Urinary bladder (tissue), 4 donors: ENCODE measurements around the gene KDELR3. TPM values are rescaled to one million over a fixed set of nuclear protein-coding genes. Genes with fewer than 3 reads are reported as not detected.
A peak's percentile ranks its signal among the peaks of the same experiment; 100 is the strongest.

Experiments
- DNase-seq: peaks from one replicate; pipeline ENCODE4 v3.0.0-alpha.2; 2015; ENCODE audit errors: extremely low spot score
- H3K27ac ChIP-seq: one replicate; pipeline ENCODE4 v1.5.1; 2013; ENCODE audit warnings: low read depth, mild to moderate bottlenecking, moderate library complexity
- H3K36me3 ChIP-seq: one replicate; pipeline ENCODE4 v1.6.1; 2013; ENCODE audit warnings: mild to moderate bottlenecking, moderate library complexity; ENCODE audit not compliant: insufficient read depth
- H3K4me1 ChIP-seq: one replicate; pipeline ENCODE4 v1.6.1; 2013; ENCODE audit warnings: mild to moderate bottlenecking, moderate library complexity; ENCODE audit not compliant: insufficient read depth
- H3K4me3 ChIP-seq: one replicate; pipeline ENCODE4 v1.5.1; 2013; ENCODE audit warnings: low read depth, low read length
- WGBS: extraction: QIAGEN DNeasy Blood & Tissue Kit; methylation state at CpG from one replicate; pipeline ENCODE4 v1.1.7; 2013; 5-methylcytosine and 5-hydroxymethylcytosine counted together
- polyA plus RNA-seq: library from polyadenylated mRNA; stranded (reverse); fragments of 200-250 nt; gene quantifications from one replicate; pipeline ENCODE4 v1.2.3, GENCODE V29; 2013
- total RNA-seq: library from RNA; depleted of rRNA; stranded (reverse); fragments of >200 nt; gene quantifications from one replicate; pipeline ENCODE4 v1.2.3, GENCODE V29; 2014
- donor health status: healthy with polysubstance abuse.
- donor health status: healthy.

KDELR3 gene
- total and polyA plus RNA-seq, 2 donors: 4.7 to 75.7 TPM

GRCh38 chr22:38489561-38490145 lies 21.8 kb downstream of the KDELR3 start:
- no peak for DNase-seq
- Histone ChIP-seq H3K4me1 (no peaks in the 10 kb centered on the region), H3K4me3 (no peak overlapping the region), H3K27ac (no peak overlapping the region), H3K36me3 (peaks cover 21% of the 10 kb centered on the region)
- 72% methylated on average over 7 of the region's 7 CpGs for WGBS

GRCh38 chr22:38490475-38490874 lies 22.6 kb downstream of the KDELR3 start:
- H3K4me3 ChIP-seq: no peak overlapping the region
- H3K36me3 ChIP-seq: peaks cover 21% of the 10 kb centered on the region
- no peaks in the 10 kb centered on the region for H3K4me1 ChIP-seq
- 56% methylated on average over 2 of the region's 2 CpGs for WGBS
- DNase-seq: no peak
- no peak overlapping the region for H3K27ac ChIP-seq

- Histone ChIP-seq H3K4me1 (no peaks in the 10 kb centered on the region), H3K4me3 (no peak overlapping the region), H3K27ac (no peak overlapping the region), H3K36me3 (peaks cover 21% of the 10 kb centered on the region)
- WGBS: 24% methylated on average over 1 of the region's 1 CpG
- DNase-seq: no peak
Observed at GRCh38 chr22:38490915-38491314, 23.0 kb downstream of the KDELR3 start.

- Histone ChIP-seq H3K36me3 (peaks cover 24% of the 10 kb centered on the region), H3K4me1 (no peaks in the 10 kb centered on the region), H3K4me3 (no peak overlapping the region), H3K27ac (no peak overlapping the region)
- 52% methylated on average over 5 of the region's 5 CpGs for WGBS
- no peak for DNase-seq
Observed at GRCh38 chr22:38491707-38492348, 23.9 kb downstream of the KDELR3 start.

GRCh38 chr22:38494498-38494897 lies 26.6 kb downstream of the KDELR3 start:
- DNase-seq: no peak
- H3K36me3 ChIP-seq: peaks cover 27% of the 10 kb centered on the region
- H3K4me1 ChIP-seq: no peaks in the 10 kb centered on the region
- H3K27ac ChIP-seq: no peak overlapping the region
- no peak overlapping the region for H3K4me3 ChIP-seq
- WGBS: 33% methylated on average over 2 of the region's 2 CpGs

GRCh38 chr22:38494939-38495338 lies 27.0 kb downstream of the KDELR3 start:
- no peak overlapping the region for H3K27ac ChIP-seq
- H3K4me3 ChIP-seq: no peak overlapping the region
- 90% methylated on average over 12 of the region's 12 CpGs for WGBS
- H3K4me1 ChIP-seq: no peaks in the 10 kb centered on the region
- peaks cover 27% of the 10 kb centered on the region for H3K36me3 ChIP-seq
- DNase-seq: no peak

- DNase-seq: no peak
- Histone ChIP-seq H3K4me3 (no peak overlapping the region), H3K36me3 (peaks cover 25% of the 10 kb centered on the region), H3K27ac (no peak overlapping the region), H3K4me1 (no peaks in the 10 kb centered on the region)
- WGBS: 92% methylated on average over 3 of the region's 3 CpGs
Observed at GRCh38 chr22:38497869-38498268, 30.0 kb downstream of the KDELR3 start.

- peaks cover 9% of the 10 kb centered on the region for H3K36me3 ChIP-seq
Observed at GRCh38 chr22:38501797-38502672, 34.1 kb downstream of the KDELR3 start.

GRCh38 chr22:38503021-38503420 lies 35.1 kb downstream of the KDELR3 start:
- Histone ChIP-seq H3K4me3 (peak overlapping the region; percentile 26), H3K4me1 (no peaks in the 10 kb centered on the region), H3K27ac (no peak overlapping the region), H3K36me3 (peaks cover 9% of the 10 kb centered on the region)
- 29% methylated on average over 4 of the region's 4 CpGs for WGBS
- no peak for DNase-seq

More at GRCh38 chr22:38501797-38502672, 34.1 kb downstream of the KDELR3 start:
- no peak overlapping the region for H3K4me3 ChIP-seq
- no peak for DNase-seq
- H3K4me1 ChIP-seq: no peaks in the 10 kb centered on the region
- WGBS: 78% methylated on average over 10 of the region's 10 CpGs
- no peak overlapping the region for H3K27ac ChIP-seq

GRCh38 chr22:38504731-38505540 lies 37.0 kb downstream of the KDELR3 start:
- Histone ChIP-seq H3K27ac (peak overlapping the region; percentile 100), H3K4me3 (peak overlapping the region; percentile 79), H3K36me3 (peaks cover 3% of the 10 kb centered on the region), H3K4me1 (no peaks in the 10 kb centered on the region)
- no peak for DNase-seq
- 1% methylated on average over 35 of the region's 35 CpGs for WGBS

- Histone ChIP-seq H3K4me1 (no peaks in the 10 kb centered on the region), H3K36me3 (peaks cover 3% of the 10 kb centered on the region), H3K27ac (peak overlapping the region; percentile 100), H3K4me3 (peak overlapping the region; percentile 79)
- DNase-seq: no peak
- under 1% methylated on average over 69 of the region's 69 CpGs for WGBS
Observed at GRCh38 chr22:38505541-38506117, 37.7 kb downstream of the KDELR3 start.

- under 1% methylated on average over 83 of the region's 83 CpGs for WGBS
- peak; percentile 98 for DNase-seq
- H3K4me1 ChIP-seq: no peaks in the 10 kb centered on the region
Observed at GRCh38 chr22:38506118-38506962, 38.4 kb downstream of the KDELR3 start, which contains the start of gene DDX17. DDX17 (minus strand) TSS chr22:38506311.

More at GRCh38 chr22:38506118-38506962, 38.4 kb downstream of the KDELR3 start, which contains the start of gene DDX17:
- H3K4me3 ChIP-seq: peak within 1 kb of the TSS; percentile 79
- H3K36me3 ChIP-seq: peaks cover 3% of the 10 kb centered on the region
- H3K27ac ChIP-seq: peak within 1 kb of the TSS; percentile 100
